Tibial artery (tissue), 4 donors: ENCODE data around the gene HSPA12B.

Experiments
- DNase-seq, 2 donors: peaks; one replicate each; pipeline ENCODE4 v3.0.0-alpha.2; 2019
- H3K27ac ChIP-seq, 2 donors: fragments of 200-600 bp; sonication (generic) in 1 of 2; 1 replicate in 1 of 2; 2 replicates in 1 of 2; pipeline ENCODE4 v1.5.1; 2018 to 2019; ENCODE audit warnings: mild to moderate bottlenecking in 1 of 2
- H3K27me3 ChIP-seq, 2 donors: fragments of 200-600 bp; sonication (generic) in 1 of 2; one replicate each; pipeline versions ENCODE4 v1.5.1 to v1.6.0; 2016 to 2019
- H3K36me3 ChIP-seq, 3 donors: fragments of 200-600 bp; sonication (generic) in 2 of 3; one replicate each; pipeline ENCODE4 v1.5.1; 2016 to 2019; ENCODE audit warnings: mild to moderate bottlenecking in 2 of 3
- H3K4me1 ChIP-seq, 4 donors: fragments of 200-600 bp; sonication (generic) in 2 of 4; 1 replicate in 3 of 4; 2 replicates in 1 of 4; pipeline ENCODE4 v1.5.1; 2016 to 2019
- H3K4me3 ChIP-seq, 2 donors: fragments of 200-600 bp; sonication (generic) in 1 of 2; 1 replicate in 1 of 2; 2 replicates in 1 of 2; pipeline ENCODE4 v1.5.1; 2018 to 2019; ENCODE audit warnings: mild to moderate bottlenecking in 2 of 2
- H3K9me3 ChIP-seq, 3 donors: fragments of 200-600 bp; sonication (generic) in 1 of 3; one replicate each; pipeline ENCODE4 v1.5.1; 2016 to 2019
- CTCF ChIP-seq, 2 experiments: fragments of 200-600 bp in 1 of 2; fragments of 450-650 bp in 1 of 2; IDR thresholded peaks; one replicate each; pipeline ENCODE4 v1.5.1; 2017 to 2019; ENCODE audit warnings: antibody characterized with exemption in 2 of 2, mild to moderate bottlenecking in 1 of 2, moderate library complexity in 1 of 2
- intact Hi-C: fragments of 100-400 bp; cut with DNase I; formaldehyde crosslinking; loops from one replicate; pipeline ENCODE4 v1.15.0; 2023; ENCODE audit warnings: low total_unique reads

The HSPA12B gene

GRCh38 chr20:3734111-3734843, 1.8 kb downstream of the HSPA12B start:
- no peak for DNase-seq
- H3K27me3 ChIP-seq: peaks cover 0 to 41% of the 10 kb centered on the region in 2 donors
- H3K4me1 ChIP-seq: peaks cover 0 to 4% (median 0%) of the 10 kb centered on the region in 4 donors
- no peaks in the 10 kb centered on the region for H3K9me3 ChIP-seq
- intact Hi-C loops: no loop called here
- TF ChIP-seq CTCF (IDR thresholded peaks at IDR 0.05): no peak
- H3K4me3 ChIP-seq: no peak overlapping the region
- no peaks in the 10 kb centered on the region for H3K36me3 ChIP-seq
- no peak overlapping the region for H3K27ac ChIP-seq

GRCh38 chr20:3735768-3736167, 3.3 kb downstream of the HSPA12B start:
- H3K36me3 ChIP-seq: no peaks in the 10 kb centered on the region
- H3K4me3 ChIP-seq: no peak overlapping the region
- H3K4me1 ChIP-seq: peaks cover 0 to 4% (median 0%) of the 10 kb centered on the region in 4 donors
- H3K27me3 ChIP-seq: peaks cover 0 to 28% of the 10 kb centered on the region in 2 donors
- intact Hi-C loops: no loop called here
- H3K9me3 ChIP-seq: no peaks in the 10 kb centered on the region
- TF ChIP-seq CTCF (IDR thresholded peaks at IDR 0.05): no peak
- no peak overlapping the region for H3K27ac ChIP-seq
- no peak for DNase-seq

- no peak for DNase-seq
- TF ChIP-seq CTCF (IDR thresholded peaks at IDR 0.05): no peak
- no peak overlapping the region for H3K27ac ChIP-seq
- intact Hi-C loops: no loop called here
- H3K9me3 ChIP-seq: no peaks in the 10 kb centered on the region
- H3K4me1 ChIP-seq: no peaks in the 10 kb centered on the region
- no peaks in the 10 kb centered on the region for H3K36me3 ChIP-seq
- H3K4me3 ChIP-seq: no peak overlapping the region
- peaks cover 0 to 5% of the 10 kb centered on the region in 2 donors for H3K27me3 ChIP-seq
Observed at GRCh38 chr20:3738111-3739053, 5.9 kb downstream of the HSPA12B start.

GRCh38 chr20:3739054-3739925, 6.8 kb downstream of the HSPA12B start:
- TF ChIP-seq CTCF (IDR thresholded peaks at IDR 0.05): no peak
- intact Hi-C loops: no loop called here

GRCh38 chr20:3739926-3740451, 7.5 kb downstream of the HSPA12B start:
- no peak for DNase-seq
- H3K36me3 ChIP-seq: no peaks in the 10 kb centered on the region
- H3K4me3 ChIP-seq: no peak overlapping the region
- peaks cover 0 to 6% of the 10 kb centered on the region in 2 donors for H3K27me3 ChIP-seq
- no peak for TF ChIP-seq CTCF (IDR thresholded peaks at IDR 0.05)
- H3K27ac ChIP-seq: no peak overlapping the region
- H3K4me1 ChIP-seq: no peaks in the 10 kb centered on the region
- no peaks in the 10 kb centered on the region for H3K9me3 ChIP-seq
- intact Hi-C loops: no loop called here

More at GRCh38 chr20:3739054-3739925, 6.8 kb downstream of the HSPA12B start:
- no peaks in the 10 kb centered on the region for H3K9me3 ChIP-seq
- no peak overlapping the region for H3K27ac ChIP-seq
- no peaks in the 10 kb centered on the region for H3K36me3 ChIP-seq
- peaks cover 0 to 2% of the 10 kb centered on the region in 2 donors for H3K27me3 ChIP-seq
- DNase-seq: no peak
- H3K4me1 ChIP-seq: no peaks in the 10 kb centered on the region
- no peak overlapping the region for H3K4me3 ChIP-seq
